ENCODE data around the gene PALB2. TPM values are rescaled to one million over a fixed set of nuclear protein-coding genes. Genes with fewer than 3 reads are reported as not detected.

Gene PALB2
- total RNA-seq, 2 donors from 2014 or later, result 4.4 to 7.9 TPM

- peak; percentile 8 to 73 (median 64) for TF ChIP-seq POLR2A (IDR thresholded peaks at IDR 0.05)
- TF ChIP-seq, protein P1, sequence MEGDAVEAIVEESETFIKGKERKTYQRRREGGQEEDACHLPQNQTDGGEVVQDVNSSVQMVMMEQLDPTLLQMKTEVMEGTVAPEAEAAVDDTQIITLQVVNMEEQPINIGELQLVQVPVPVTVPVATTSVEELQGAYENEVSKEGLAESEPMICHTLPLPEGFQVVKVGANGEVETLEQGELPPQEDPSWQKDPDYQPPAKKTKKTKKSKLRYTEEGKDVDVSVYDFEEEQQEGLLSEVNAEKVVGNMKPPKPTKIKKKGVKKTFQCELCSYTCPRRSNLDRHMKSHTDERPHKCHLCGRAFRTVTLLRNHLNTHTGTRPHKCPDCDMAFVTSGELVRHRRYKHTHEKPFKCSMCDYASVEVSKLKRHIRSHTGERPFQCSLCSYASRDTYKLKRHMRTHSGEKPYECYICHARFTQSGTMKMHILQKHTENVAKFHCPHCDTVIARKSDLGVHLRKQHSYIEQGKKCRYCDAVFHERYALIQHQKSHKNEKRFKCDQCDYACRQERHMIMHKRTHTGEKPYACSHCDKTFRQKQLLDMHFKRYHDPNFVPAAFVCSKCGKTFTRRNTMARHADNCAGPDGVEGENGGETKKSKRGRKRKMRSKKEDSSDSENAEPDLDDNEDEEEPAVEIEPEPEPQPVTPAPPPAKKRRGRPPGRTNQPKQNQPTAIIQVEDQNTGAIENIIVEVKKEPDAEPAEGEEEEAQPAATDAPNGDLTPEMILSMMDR (IDR thresholded peaks at IDR 0.05), result peak; percentile 89 to 100 (median 99)
- intact Hi-C loops (cut with DNase I), result loop anchor here (10.0 kb wide), 1 partner anchor 52 kb away; no protein-coding TSS in a partner anchor
- H3K36me3 ChIP-seq (replicated peaks in 1 of 2; ENCODE audit: insufficient read depth in 1 of 2, low read depth in 2 of 2), result peaks cover 0 to 7% of the 10 kb centered on the region in 2 donors
- ATAC-seq (peak; percentile 96), DNase-seq (peak; percentile 98 to 99 (median 99))
- H3K27me3 ChIP-seq, result no peaks in the 10 kb centered on the region
- H3K27ac ChIP-seq, result peak within 1 kb of the TSS; percentile 81 to 91 (median 83)
- peak within 1 kb of the TSS; percentile 72 to 90 for H3K4me3 ChIP-seq
- WGBS, 2 donors, result 1 to 3% methylated on average over 24 to 65 of the region's 65 CpGs
- peaks cover 41% of the 10 kb centered on the region for H3K4me1 ChIP-seq
- no peaks in the 10 kb centered on the region for H3K9me3 ChIP-seq
These were observed 84.0 kb downstream of the PALB2 start, which contains the start of the genes EARS2 and UBFD1 for GRCh38 chr16:23556881-23557778. EARS2 (minus strand) TSS chr16:23557350; CDS start chr16:23557343, 7 bp downstream. UBFD1 (plus strand) TSS chr16:23557727; CDS start chr16:23557743, 16 bp downstream.

- DNase-seq (no peak), ATAC-seq (no peak)
- H3K27me3 ChIP-seq, result no peaks in the 10 kb centered on the region
- no peak for TF ChIP-seq POLR2A (IDR thresholded peaks at IDR 0.05)
- TF ChIP-seq, protein P1 (IDR thresholded peaks at IDR 0.05), result no peak
- no peaks in the 10 kb centered on the region for H3K9me3 ChIP-seq
- no peak overlapping the region for H3K27ac ChIP-seq
- H3K4me3 ChIP-seq, result no peak overlapping the region
- intact Hi-C loops (cut with DNase I), result loop anchor here (10.0 kb wide), 1 partner anchor 50 kb away; no protein-coding TSS in a partner anchor
- peaks cover 9 to 14% of the 10 kb centered on the region in 2 donors for H3K36me3 ChIP-seq (replicated peaks in 1 of 2; ENCODE audit: insufficient read depth in 1 of 2, low read depth in 2 of 2)
- WGBS, 2 donors, result 79 to 83% methylated on average over 3 of the region's 3 CpGs
- peaks cover 27% of the 10 kb centered on the region for H3K4me1 ChIP-seq
These were observed 86.6 kb downstream of the PALB2 start for GRCh38 chr16:23554536-23554935.

Other genes with a start within 250 kb of the PALB2 start
- gene COG7, start 188.1 kb downstream of the PALB2 start, total RNA-seq, result 10 to 100 TPM; 19.5 to 43.5 TPM
- gene GGA2, start 130.8 kb downstream of the PALB2 start, total RNA-seq, result 10 to 100 TPM; 59.3 to 64.6 TPM
- 10 to 100 TPM; 18.2 to 83.1 TPM for gene EARS2, start 84.0 kb downstream of the PALB2 start, total RNA-seq
- 10 to 100 TPM; 42.0 to 57.0 TPM for gene UBFD1, start 83.6 kb downstream of the PALB2 start, total RNA-seq
- gene NDUFAB1, start 45.0 kb downstream of the PALB2 start, total RNA-seq, result 10 to 100 TPM; 16.2 to 42.0 TPM
- gene DCTN5, start 156 bp upstream of the PALB2 start, total RNA-seq, result 10 to 100 TPM; 14.3 to 23.4 TPM
- 1 to 10 TPM in 1 of 2 donors, under 1 TPM in 1; 0.52 to 2.3 TPM for gene PLK1, start 37.6 kb upstream of the PALB2 start, total RNA-seq
- gene ERN2, start 71.9 kb upstream of the PALB2 start, total RNA-seq, result 1 to 10 TPM in 1 of 2 donors, under 1 TPM in 1; 0.99 to 5.2 TPM
- gene CHP2, start 113.7 kb upstream of the PALB2 start, total RNA-seq, result not detected
- 10 to 100 TPM in 1 of 2 donors, under 1 TPM in 1; 0.33 to 10.6 TPM for gene PRKCB, start 194.7 kb upstream of the PALB2 start, total RNA-seq

Measured in body of pancreas (tissue), 4 donors.